HG02973 (cell line): ENCODE data around the gene IFT80.
A peak's percentile ranks its signal among the peaks of the same experiment; 100 is the strongest.

Experiments
- ATAC-seq: cut with Tn5 transposase; IDR thresholded peaks from one replicate; pipeline ENCODE4 v1.9.1; 2021; ENCODE audit warnings: moderate library complexity; ENCODE audit not compliant: unreplicated experiment

The IFT80 gene

DNA sequence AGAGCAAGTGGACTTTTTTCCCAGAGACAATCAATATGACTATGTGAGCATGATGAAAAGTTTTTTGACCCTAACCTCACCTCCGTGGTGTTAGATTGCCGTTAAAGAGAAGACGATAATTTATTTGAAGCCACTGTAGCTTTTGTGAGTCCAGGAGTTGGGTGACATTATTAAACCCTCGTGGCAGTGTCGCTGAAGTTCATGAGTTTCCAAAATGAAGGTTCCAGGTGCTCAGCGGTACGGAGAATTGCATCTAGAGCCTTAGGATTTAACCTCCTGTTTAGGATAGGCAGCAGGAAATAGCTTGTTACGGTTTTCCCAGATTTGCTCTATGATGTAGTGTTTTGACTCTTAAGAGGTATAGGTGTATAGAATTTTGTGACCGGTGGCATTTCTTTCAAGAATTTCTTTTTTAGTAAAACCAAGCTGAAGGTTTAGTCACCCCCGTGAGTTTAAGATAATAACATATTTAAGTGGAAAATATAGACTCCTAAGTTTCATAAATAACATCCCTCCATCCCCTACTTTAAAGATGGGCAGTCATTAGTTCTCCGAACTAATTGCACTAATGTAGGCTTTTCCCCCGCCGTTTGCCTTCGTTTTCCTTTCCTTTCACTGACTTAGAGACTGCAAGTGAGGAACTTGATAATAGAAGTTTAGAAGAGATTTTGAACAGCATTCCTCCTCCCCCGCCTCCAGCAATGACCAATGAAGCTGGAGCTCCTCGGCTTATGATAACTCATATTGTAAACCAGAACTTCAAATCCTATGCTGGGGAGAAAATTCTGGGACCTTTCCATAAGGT, 2.5 kb upstream of the IFT80 start:
- no peak for ATAC-seq

DNA sequence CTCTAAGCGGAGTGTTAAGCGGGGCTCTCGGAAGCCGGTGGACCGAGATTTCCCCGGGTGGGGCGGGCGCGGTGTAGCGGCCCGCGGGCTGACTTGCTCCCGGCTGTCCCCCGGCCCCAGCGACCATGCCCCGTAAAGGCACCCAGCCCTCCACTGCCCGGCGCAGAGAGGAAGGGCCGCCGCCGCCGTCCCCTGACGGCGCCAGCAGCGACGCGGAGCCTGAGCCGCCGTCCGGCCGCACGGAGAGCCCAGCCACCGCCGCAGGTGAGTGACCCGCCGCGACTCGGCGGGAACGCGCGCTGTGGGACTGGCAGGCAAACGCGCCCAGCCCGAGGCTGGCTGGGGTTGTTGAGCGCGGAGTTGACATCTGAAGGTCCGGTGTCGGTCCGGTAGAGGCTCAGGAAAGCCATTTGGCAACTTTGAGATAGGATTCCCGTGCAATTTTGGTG, 1.7 kb upstream of the IFT80 start:
- no peak for ATAC-seq

DNA sequence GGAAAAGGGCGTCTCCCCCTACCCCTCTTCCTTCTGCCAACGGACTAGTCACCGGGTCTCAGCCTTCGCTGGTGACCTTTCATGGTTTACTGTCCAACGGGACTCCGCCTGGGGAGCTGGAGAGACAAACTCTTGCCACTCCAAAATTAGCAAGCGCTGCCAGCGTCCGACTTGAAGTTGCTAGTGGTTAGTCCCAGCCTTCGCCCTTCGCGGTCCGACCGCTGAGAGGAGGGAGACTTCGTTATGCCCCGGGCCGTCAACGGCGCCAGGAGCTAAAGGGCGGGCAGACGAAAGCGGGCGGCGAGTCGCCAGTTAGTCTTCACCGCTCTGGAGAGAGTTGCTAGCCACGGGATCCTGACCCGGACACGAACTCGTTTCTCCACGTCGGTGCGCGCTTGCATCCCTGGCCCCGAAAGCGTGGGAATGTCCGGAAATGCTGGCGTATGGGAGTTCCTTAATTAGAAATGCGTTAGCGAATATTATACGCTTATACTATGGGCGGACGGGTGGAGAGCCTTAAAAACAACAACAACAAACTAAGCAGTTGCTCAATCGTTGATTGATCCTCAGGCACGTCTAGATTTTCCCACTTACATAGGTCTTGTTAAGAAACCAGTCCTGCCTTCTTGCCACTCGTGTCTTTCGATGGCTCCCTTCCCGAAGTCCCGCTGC, 1.1 kb upstream of the IFT80 start:
- ATAC-seq, result peak; percentile 12

DNA sequence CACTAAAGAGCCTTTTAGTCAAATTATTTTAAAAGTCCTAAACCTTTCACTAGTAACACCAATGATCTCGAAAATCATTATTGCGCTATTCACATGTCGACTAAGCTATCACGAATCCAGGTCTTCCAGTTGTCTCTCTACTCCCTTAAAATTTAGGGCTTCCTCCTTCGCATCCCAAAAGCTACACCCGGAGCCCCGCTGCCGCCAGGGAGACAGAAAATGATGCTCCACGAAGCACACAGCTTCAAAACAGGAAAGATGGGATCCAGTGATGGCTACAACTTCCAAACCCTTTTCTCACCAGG, 253 bp downstream of the IFT80 start:
- peak; percentile 3 for ATAC-seq

DNA sequence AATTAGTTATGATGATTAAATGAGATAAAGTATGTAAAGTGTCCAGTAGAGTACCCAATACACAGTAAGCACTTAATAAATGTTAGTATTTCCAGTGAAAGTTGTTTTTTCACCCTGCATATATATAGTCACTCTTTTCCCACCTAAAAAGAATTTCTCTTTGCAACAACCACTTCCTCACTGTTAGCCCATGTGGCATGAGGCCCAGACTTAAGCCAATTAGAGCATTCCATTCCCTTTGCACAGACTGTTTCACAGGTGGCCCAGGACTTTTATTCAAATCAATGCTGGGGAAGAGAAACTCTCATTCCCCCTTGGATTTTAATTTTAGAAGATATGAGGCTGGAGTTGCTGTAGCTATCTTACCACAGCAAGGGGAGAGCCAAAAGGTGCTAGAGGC, 3.7 kb downstream of the IFT80 start:
- no peak for ATAC-seq

DNA sequence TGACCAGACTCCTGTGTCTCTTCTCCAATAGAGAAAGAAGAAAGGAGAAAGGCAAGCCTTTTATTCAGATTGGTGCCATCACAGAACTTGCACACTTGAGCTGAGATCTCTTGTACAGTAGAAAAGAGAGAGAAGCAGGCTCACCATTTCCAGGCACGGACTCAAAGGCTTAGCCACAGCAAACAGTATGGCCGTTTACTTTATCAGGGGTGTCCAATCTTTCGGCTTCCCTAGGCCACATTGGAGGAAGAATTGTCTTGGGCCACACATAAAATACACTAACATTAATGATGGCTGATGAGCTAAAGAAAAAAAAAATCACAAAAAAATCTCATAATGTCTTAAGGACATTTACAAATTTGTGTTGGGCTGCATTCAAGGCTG, 5.0 kb downstream of the IFT80 start:
- no peak for ATAC-seq

DNA sequence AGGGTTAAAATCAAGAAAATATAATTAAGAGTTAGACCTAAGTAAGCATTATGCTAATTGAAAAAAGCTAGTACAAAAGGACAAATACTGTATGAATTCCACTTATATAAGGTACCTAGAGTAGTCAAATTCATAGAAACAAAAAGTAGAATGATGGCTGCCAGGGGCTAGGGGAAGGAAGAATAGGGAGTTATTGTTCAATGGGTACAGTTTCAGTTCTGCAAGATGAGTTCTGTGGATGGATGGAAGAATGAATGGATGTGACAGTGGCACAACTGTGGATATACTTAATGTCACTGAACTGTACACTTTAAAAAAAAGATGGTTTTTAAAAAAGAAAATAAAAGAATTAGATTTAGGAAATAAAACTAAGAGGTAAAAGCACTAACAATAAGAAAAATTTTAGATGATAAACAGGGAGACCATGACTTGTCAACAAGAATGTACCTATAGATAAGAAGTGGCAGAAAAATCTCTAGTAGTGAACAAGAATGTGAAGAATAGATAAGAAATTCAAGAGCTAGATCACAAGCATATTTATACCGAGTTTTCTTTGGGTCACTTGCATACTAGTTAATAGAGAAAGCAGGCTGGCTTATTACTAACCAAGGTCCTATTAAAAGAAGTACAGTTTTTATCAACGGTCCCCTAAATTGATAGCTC, 5.5 kb downstream of the IFT80 start:
- no peak for ATAC-seq

DNA sequence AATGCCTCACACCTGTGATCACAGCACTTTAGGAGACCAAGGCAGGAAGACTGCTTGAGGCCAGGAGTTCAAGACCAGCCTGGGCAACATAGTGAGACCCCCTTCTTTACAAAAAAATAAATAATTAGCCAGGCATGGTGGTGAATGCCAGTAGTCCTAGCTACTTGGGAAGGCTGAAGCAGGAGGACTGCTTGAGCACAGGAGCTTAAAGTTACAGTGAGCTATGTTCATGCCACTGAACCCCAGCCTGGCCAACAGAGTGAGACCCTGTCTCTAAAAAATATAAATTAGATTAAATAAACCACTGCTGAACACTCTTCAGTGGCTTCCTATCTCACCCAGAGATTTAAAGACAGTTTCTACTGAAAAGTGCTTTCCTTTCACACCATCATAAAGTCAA, 6.2 kb downstream of the IFT80 start:
- no peak for ATAC-seq

DNA sequence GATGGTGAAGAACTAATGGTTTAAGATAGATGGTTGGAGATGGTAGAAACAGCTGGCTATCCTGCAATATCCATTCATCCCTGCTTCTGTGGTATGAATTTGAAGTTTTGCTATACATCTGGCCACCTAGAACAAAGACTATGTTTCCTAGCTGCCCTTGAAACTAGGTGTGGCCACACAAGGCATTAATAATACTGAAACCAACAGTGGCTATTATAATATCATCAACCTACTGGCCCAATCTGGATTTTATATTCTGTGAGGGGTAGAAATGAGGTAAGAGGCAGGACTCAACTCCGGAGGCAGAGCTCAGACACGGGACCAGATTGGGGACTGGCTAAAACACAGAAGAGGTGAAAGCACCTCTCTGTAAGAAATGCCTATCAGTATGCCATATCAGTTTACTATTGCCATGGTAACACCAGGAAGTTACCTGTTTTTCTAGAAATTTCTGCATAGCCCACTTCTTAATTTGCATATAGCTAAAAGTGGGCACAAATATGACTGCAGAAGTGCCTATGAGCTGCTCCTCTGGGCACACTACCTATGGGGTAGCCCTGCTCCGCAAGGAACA, 8.4 kb downstream of the IFT80 start:
- peak; percentile 57 for ATAC-seq

DNA sequence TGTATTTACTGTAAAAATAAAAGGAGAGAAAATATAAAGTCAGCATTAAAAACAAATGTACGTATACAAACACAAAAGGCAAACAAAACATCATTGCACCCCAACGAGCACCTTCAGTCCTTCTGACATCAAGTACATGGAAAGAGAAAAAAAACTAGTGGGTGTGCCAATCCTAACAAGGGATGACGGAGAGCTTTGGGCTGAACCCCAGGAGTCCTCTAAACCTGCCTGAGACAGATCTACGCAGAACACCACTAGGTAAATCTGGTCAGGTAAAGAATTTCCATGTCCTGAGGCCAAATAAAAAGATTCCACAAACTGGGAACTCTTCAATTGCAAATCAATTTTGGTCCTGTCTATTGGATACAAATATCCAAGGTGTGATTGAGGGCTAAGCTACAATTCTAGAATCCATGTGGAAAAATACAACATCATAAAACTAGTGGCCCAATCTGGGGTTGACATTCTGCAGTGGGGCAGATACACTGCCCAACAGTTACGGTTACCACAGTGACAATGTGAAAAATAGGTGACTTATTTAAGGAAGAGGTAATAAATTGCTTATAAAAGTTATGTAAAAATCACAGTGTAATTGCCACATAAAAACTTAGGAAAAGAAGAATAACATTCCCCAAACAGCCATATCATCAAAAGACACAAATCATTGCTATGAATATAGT, 14.2 kb downstream of the IFT80 start:
- no peak for ATAC-seq

DNA sequence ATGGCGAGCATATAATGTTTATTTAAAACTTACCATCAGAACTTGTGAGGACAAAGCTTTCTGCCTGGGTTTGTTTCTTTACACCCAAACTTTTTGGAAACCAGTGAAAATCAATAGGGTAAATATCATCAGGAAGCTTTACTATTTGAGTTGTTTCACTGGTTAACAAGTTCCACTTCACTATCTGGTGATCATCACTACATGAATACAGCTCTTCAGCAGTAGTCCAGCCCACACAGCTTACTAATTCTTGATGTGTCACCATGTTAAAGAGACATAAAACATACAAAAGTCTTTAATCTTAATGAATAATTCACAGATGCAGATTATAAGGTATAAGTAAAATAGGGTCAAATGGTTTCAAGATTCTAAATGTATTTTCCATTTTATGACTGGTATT, 17.6 kb downstream of the IFT80 start:
- no peak for ATAC-seq

DNA sequence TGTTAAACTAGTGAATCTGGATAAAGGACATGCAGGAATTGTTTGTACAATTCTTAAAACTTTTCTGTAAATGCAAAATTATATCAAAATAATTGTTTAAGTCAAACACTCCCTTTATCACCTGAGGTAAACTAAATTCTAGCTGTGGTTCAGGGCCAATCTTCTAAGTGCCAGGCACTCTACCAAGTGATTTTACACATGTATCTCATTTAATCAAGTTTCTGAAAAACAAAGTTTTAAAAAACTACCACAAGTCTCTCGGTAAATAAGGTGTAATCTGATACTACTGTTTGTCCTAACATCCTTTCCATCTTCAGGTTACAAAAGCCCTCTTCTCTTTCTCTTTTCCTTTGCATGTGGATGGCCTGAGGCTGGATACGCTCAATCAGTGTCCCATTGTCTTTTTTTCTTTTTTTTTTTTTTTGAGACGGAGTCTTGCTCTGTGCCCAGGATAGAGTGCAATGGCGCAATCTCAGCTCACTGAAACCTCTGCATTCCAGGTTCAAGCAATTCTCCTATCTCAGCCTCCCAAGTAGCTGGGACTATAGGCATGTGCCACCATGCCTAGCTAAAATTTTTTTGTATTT, 19.3 kb downstream of the IFT80 start:
- no peak for ATAC-seq

DNA sequence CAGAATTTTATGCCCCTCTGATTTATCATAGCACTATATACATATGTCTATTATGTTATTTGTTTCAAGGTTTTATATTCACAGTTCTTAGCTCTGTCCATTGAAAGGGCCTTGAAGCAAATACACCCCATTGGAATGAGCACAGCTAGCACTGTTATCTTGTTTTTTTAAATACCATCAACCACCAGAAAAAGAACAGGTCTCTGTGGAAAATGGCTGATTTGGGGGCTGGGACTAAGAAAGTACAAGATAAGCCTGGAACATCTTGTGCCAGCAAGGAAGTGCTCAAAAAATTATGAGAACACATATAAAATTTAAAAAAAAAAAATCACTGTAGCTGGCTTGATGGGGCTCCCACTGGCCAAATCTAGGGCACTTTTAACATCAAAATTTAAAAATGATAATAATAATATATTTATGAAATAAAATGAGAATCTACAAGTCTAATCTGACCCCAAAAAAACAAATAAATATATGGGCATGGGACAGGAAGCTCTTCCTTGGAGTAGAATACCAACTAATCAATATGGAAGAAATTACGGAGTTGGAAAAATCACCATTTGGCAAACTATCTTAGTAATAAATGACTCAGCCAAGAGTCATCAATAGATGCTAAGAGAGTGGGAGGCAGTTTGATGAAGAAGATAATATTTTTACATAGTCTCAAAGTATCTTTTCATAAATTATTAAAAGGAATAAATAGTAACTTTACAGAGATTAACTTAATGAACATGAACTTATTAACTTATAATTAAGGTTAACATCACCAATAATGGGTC, 20.5 kb downstream of the IFT80 start:
- ATAC-seq, result no peak

DNA sequence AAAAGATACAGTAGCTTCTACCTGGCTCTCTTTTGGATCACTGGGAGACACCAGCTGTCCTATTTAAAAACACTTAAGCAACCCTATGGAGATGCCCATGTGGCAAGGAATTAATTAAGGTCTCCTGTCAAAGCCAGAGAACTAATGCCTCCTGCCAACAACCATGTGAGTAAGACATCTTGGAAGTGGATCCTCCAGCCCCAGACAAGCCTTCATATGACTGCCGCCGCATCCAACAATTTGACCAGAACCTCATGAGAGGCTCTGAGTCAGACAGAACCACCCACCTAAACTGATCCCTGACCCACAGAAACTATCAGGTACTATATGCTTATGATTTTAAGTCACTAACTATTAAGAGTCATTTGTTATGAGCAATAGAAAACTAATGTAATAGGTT, 22.3 kb downstream of the IFT80 start:
- ATAC-seq, result no peak

DNA sequence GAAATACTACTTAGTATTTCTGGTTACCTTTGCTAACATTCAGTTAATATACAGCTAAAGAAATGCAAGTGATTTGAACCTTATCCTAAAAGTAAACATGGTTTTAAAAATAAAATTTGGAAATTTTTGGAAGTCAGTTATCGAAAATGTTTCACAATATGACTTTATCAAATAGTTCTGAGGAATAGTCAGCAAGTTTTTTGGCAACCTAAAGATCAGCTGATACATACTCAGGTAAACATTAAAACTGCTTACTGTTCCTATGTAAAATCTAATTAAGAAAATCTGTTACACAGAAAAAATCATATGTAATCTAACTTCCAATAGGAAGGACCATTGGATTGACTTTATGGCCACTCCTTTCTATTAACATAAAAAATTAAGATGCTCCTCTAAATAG, 24.1 kb downstream of the IFT80 start:
- ATAC-seq, result no peak

DNA sequence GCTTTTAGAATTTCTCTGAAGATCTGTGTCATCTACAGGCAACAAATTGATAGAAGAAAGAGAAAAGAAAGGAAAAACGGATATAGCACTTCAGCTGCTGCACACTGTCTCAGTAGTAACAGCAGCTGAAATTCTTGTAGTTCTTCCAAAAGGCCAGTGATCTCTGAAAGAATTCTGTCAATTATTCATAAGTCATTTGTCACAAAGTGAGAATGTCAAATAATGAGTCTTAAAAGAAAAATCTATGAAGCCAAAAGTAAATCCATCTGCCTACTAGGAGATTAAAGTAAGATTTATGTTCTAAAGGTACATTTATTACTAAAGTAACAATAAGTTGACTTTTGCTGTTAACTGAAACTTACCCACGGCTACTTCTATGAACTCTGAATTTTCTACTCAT, 24.6 kb downstream of the IFT80 start:
- ATAC-seq, result no peak

DNA sequence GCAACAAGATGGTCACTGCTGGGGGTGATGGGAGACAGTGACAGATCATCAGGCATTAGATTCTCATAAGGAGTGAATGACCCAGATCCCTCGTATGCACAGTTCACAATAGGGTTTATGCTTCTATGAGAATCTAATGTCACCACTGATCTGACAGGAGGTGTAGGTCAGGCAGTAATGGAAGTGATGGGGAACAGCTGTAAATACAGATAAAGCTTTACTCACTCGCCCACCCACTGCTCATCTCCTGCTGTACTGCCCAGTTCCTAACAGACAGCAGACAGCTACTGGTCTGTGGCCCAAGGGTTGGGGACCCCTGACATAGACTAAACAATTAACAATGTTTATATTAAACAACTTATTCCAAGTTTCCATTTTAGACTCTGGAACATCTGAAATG, 25.4 kb downstream of the IFT80 start:
- ATAC-seq, result no peak

DNA sequence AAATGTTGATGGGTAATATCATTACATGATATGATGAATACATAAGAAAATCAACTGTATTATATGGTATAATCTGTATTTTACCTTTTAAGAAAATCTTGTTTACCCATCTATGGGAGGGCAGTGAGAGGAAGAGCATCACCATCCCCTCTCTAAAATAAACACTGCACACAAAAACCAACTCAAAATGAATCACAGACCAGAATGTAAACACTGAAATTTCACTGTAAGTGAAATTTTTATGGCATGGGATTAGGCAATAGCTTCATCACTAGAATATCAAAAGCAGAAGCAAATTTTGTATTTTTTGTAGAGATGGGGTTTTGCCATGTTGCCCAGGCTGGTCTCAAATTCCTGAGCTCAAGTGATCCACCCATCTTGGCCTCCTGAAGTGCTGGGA, 26.2 kb downstream of the IFT80 start:
- ATAC-seq, result no peak

DNA sequence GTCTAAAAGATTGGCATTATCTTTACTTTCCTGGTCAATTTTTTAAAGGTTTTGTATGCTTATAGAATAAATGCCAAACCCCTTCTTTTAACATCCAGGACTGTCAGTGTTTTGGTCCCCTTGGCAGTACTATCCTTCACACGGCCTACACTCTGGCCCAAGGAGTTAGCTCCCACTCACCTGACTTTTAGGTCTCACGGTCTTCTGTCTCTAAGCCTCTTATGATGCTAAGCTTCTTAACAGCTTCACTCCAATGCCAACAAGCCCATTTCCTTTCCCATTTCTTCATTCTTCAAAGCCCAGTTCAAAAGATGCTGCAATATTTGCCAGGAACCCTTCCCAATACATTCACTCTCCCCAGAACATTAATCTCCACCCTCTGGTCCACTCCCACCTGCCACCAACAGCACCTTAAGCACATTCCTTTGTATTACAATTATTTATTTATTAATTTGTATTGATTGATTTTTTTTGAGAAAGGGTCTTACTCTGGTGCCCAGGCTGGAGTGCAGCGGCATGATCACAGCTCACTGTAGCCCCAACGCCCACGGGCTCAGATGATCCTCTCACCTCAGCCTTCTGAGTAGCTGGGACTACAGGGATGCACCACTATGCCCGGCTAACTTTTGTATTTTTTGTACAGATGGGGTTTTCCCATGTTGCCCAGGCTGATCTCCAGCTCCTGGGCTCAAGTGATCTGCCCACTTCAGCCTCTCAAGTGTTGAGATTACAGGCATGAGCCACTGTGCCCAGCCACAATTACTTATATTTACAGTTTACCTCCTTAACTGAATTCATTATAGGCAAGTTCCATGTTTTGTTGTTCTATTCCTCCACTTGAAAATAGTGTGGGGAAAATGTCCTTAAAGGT, 27.8 kb downstream of the IFT80 start:
- ATAC-seq, result no peak
